GM19193 (cell line): ENCODE measurements around the gene ERMAP.

ENCODE experiments used
- POLR2A ChIP-seq: IDR thresholded peaks from 4 replicates; pipeline ENCODE4 v1.6.1; 2011; ENCODE audit not compliant: insufficient read depth, insufficient read length; ENCODE audit errors: extremely low read depth

ERMAP gene

DNA sequence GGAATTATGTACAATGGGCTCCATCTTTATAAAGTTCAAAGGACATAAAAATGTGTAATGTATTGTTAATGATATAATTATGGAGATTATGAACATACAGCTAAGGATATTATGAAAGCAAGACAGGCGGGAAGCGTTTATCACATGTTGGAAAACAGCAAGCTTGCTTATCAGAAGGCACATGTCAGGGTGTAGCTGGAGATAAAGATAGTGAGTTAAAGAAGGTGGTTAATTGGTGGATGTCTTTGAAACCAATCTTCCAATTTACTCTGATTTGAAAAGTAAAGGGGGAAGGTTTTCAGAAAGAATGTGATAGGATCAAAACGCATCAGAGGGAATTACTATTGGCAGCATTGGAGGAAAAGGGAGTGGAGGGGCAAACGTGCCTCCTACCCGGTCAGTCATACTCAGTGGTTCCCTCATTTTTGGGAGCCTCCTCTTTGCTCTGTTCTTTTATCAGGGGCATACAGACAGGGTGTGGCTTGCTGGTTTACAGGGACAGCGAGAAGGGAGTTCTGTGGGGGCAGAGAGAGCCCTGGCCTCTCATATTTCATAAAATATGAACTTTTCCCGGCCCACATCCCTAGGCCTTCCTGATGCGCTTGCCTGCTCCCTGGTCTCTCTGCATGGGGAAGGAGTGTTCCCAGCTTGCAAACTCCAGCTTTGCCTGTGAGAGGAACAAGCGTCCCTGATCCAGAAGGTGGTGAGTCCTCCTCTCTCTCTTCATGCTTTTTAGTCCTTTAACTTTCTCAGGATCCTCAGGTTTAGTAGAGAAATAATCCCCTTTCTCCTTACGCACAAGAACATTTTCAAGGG is 8.3 kb downstream of the ERMAP start:
- TF ChIP-seq POLR2A: no peak

DNA sequence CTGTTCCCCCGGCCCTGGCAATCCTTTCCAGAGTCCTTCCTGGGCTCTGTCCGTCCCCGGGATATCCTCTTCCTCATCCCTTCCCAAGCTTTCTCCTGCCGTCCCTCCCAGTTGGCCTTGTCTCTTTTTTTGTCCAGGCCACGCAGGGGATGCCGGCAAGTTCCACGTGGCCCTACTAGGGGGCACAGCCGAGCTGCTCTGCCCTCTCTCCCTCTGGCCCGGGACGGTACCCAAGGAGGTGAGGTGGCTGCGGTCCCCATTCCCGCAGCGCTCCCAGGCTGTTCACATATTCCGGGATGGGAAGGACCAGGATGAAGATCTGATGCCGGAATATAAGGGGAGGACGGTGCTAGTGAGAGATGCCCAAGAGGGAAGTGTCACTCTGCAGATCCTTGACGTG is 13.7 kb downstream of the ERMAP start:
- no peak for TF ChIP-seq POLR2A

DNA sequence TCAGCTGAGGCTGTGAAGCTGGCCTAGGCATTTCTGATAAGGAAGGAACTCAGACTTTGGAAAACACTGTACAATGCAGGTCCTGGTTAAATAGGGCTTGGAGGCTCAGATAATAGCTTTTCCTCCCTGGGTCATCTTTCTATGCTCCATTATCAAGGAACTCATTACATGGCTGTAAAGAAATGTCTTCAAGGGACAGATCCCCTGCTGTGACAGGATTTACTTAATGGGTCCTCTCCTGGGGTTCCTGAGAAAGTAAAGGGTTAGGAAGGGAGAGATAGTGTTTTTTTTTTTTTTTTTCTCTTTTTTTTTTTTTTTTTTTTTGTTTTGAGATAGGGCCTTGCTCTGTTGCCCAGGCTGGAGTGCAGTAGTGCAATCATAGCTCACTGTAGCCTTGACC is 14.4 kb downstream of the ERMAP start:
- no peak for TF ChIP-seq POLR2A

DNA sequence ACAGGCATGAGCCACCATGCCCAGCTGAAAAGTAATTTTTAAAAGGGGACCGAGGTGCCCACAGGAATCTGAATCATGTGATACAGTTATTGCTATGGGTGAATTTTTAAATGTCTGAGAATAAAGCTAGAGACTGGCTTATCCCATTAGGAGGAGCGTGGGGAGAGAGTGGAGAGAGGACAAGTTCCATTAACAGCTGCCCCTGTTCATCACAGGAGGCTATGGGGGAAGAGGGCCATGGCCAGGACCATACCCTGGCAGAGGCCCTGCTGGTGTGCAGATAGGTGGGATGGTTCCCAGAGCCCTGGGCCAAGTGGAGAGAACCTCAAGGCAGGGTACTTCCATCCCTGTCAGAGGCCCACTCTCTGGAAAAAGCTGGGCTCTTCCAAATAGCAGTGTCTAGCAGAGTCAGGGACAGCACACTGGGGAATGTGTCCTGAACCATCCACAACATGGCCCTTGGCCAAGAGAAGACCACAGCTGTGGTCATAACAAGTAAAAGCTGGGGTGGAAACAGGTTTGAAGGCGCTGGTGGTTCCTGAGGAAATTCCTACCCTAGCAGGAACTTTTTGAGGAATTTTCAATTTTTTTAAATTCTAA is 15.8 kb downstream of the ERMAP start:
- TF ChIP-seq POLR2A: no peak

DNA sequence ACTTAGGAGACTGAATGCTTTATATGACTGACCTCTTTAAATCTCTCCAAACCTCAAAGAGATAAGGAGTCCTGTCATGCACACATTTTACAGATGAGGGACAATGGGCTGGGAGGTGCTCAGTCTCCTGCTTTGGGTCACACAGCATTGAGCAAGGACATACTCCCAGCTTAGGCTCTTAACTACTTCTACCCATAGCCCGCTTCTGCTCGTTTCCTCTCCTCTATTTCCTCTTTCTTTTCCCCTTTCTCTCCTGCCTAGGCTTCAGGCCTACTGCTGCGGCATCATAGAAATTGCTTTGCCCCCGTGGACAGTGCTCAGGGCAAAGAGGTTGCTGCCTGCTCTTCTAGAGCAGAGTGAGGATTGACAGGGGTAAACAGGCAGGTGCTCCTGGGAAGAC is 17.1 kb downstream of the ERMAP start:
- no peak for TF ChIP-seq POLR2A

DNA sequence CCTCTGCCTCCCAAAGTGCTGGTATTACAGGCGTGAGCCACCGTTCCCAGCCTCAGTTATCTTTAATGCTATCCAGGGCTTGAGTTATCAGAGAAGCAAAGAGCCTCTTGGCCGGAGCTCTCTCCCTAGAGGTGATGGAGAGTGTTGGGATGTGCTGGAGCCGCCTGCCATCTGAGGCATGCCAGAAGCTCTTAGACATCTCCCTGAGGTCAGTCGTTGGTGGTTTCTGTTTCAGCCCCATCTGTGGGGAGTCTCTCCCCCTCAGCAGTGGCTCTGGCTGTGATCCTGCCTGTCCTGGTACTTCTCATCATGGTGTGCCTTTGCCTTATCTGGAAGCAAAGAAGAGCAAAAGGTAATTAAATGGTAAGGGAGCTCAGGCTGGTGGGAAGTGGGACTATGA is 17.9 kb downstream of the ERMAP start:
- TF ChIP-seq POLR2A: no peak

DNA sequence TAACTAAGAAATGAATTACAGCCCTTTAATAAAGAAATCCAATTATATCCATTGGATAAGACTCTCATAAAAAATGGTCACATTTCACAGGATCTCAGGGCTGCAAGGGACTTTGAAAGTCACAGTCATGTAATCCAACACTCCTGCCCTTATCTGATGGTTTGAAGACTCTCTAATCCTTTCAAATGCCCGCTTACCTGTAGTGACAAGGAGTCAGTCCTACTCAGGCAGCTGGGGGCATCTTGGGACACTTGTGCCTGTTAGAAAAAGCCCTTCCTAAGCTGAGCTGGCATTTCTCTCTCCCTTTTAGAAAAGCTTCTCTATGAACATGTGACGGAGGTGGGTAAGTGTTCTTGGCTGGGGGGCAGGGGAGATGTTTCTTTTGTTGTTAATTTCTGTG is 18.5 kb downstream of the ERMAP start:
- no peak for TF ChIP-seq POLR2A

DNA sequence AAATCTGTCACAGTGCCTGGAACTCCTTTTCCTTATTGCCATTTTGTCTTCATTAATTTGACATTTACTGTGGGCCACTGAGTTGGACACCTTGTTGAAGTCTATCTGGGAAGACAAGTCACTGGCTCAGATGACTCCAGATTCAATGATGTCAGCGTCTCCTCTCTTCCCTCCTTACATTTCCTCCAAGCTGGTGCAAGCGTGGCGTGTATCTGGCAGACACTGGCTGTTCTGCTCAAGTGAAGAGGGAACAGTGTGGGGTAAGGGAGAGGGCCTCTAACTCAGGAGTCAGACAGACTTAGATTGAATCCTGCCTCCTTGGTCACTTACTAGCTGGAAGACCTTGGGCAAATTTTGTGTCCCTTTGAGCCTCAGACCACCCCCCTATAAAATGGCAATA is 20.8 kb downstream of the ERMAP start:
- no peak for TF ChIP-seq POLR2A

DNA sequence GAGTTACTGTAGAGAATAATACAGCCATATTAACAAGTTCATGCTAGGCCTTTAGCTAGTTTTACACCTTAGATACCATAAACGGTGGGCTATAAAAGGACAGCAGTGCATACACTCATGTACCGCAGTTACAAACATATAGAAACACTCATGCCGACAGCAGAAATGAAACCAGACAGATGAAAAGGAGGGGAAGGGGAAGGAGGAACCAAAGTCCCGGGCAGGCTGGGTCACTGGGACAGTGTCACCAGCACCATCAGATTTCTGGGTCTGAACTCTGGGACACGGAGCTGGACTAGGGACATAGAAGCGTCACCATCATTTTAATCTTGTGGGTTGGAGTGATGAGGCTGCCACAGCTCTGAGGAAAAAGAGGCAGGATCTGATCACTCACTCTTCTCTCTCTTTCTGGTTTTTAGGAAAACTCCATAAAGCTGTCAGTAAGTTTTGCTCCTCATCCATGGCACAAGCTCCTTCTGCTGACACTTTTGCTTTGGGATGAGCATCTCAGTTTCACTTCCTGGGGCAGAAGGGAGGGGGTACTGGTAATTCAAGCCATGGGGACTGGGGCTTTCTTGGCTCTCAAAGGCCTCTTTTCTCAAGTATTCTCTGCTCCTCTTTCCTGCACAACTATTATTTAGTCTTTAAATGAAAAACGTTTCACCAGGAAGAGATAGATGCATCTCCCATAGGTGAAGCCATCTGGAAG is 21.7 kb downstream of the ERMAP start:
- no peak for TF ChIP-seq POLR2A

DNA sequence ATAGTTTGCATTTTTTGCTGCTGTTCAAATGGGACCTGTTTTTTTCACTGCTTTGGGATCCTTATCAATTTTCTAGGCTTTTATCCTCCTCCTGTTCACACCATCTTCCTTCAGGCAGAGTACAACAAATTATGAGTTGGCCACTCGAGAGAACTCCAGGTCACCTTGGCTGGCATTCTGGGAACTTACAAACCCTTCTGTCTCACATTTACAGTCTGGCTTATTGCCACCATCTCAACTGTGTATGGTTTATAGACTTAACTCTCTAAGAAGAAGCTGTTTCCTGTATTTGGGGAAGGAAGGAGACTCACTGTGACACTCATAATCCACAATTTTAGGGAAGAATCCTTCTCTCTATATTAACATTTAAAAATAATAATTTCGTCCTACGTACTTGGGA is 24.1 kb downstream of the ERMAP start:
- TF ChIP-seq POLR2A: no peak

DNA sequence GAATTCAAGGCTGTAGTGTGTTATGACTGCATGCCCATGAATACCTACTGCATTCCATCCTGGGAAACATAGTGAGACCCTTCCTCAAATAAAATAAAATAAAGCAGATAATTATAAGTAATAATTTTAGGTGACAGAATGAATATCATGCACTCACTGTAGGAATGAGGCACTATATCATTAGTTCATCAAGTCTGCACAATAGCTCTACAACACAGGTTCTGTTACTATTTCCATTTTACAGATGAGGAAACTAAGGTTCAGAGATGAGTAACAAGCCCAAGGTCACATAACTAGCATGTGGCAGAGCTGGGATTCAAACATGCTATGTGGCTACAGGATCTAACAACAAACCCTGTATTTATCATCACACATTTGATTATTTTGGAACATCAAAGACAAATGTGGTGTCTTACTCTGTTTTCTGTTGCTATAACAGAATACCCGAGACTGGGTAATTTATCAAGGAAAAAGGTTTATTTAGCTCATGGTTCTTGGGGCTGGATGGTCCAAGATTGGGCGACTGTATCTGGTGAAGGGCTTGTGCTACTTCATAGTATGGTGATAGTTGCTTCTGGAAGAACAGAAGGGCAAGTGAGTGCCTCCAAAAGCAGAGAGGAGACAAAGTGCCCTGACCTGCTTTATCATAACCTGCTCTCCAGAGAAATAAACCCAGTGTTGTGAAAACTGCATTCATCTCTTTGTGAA is 24.7 kb downstream of the ERMAP start:
- TF ChIP-seq POLR2A: no peak

DNA sequence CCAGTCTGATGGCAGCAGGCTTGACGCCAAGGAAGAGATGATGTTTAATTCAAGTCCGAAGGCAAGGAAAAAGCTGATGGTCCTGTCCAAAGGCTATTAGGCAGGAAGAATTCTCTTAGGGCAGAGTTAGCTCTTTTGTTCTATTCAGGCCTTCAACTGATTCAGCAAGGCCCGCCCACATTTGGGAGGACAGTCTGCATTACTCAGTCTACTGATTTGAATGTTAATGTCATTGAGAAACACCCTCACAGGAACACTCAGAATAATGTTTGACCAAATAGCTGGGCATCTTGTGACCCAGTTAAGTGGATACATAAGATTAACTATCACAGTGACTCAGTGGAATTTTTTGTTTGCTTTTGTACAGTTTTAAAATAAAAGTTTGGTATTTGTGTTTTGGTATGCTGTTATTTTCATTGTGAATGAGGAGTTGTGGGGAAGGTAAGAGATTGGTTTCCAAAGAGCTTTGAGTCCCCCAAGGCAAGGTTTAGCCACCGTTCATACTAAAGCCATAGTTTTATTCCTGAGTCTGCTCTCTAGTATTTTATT is 27.7 kb downstream of the ERMAP start:
- TF ChIP-seq POLR2A: no peak

DNA sequence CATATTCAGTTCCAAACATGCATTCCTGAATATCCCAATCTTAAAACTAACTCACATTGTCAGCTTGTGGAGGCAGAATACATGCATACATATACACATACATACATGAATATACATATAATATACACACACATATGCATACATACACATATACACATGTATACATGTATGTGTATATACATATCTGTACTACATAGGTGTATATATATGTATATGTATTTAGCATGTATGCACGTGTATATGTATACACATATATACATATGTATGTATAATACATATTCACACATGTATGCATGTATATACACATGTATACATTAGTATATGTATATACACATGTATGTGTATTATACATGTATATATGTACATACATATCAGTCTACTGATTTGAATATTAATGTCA is 28.3 kb downstream of the ERMAP start:
- no peak for TF ChIP-seq POLR2A

DNA sequence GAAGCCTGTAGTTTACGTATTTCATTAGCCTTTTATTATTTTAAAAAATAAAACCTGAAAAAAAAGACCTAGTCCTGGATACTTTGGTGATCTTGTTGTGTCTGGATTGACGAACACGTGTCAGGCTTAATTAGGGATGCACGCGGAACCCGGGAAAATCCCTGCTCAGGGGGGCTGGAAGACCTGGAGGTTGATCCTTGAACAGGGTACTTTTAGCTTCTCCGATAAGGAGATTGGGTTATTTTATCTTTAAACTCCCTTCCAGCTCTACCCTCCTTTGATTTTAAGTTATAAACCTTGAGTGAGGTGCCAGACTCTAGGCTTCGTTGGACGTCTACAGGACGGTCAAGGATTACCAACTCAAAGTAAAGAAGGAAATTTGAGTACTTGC is 28.9 kb downstream of the ERMAP start:
- TF ChIP-seq POLR2A: no peak
